ENCODE measurements around the gene MORC4. TPM values are rescaled to one million over a fixed set of nuclear protein-coding genes. Genes with fewer than 3 reads are reported as not detected.

The MORC4 gene
- total RNA-seq, 4 donors from 2014 or later: 5.0 to 10.0 (median 8.4) TPM

GRCh38 chrX:106948641-106949040 lies 51.4 kb downstream of the MORC4 start:
- Histone ChIP-seq H3K4me3 (no peak overlapping the region), H3K9me3 (no peaks in the 10 kb centered on the region), H3K27me3 (no peaks in the 10 kb centered on the region), H3K27ac (no peak overlapping the region), H3K4me1 (no peaks in the 10 kb centered on the region), H3K36me3 (no peaks in the 10 kb centered on the region)
- intact Hi-C loops (cut with DNase I; ENCODE audit: low total_unique reads): no loop called here
- no peak for DNase-seq
- ATAC-seq: no peak
- TF ChIP-seq CTCF (IDR thresholded peaks at IDR 0.05 in 4 of 5, conservative IDR thresholded peaks at IDR 0.05 in 1 of 5): no peak
- TF ChIP-seq POLR2A (IDR thresholded peaks at IDR 0.05): no peak
- in situ Hi-C loops (cut with MboI; ENCODE audit: low sequenced_read_pairs in 4 of 4): no loop called here

GRCh38 chrX:106946464-106946863 lies 53.5 kb downstream of the MORC4 start:
- intact Hi-C loops (cut with DNase I; ENCODE audit: low total_unique reads): no loop called here

DNA sequence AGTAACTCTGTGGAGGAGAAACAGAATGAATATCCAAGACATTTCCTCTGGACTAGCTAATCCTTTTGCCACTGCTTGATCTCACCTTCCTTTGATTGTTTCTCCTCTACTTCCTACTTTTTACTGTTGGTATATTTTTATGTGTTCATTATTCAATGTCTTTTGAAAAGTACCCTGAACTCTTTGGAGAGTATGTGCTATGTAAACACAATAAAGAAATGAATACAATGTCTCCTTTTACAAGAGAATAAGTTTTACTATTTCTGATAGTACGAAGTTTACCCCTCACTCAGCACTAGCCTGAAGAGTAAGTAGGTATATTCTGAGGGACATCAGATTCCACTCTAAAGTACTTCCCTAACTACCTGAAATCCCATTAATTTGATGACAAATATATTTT lies 59.9 kb downstream of the MORC4 start:
- Histone ChIP-seq H3K4me3 (no peak overlapping the region), H3K9me3 (no peaks in the 10 kb centered on the region), H3K27me3 (no peaks in the 10 kb centered on the region), H3K27ac (no peak overlapping the region), H3K4me1 (no peaks in the 10 kb centered on the region), H3K36me3 (no peaks in the 10 kb centered on the region)
- intact Hi-C loops (cut with DNase I; ENCODE audit: low total_unique reads): no loop called here
- in situ Hi-C loops (cut with MboI; ENCODE audit: low sequenced_read_pairs in 4 of 4): no loop called here
- DNase-seq (no peak), ATAC-seq (no peak)
- TF ChIP-seq POLR2A (IDR thresholded peaks at IDR 0.05): no peak

More at GRCh38 chrX:106946464-106946863, 53.5 kb downstream of the MORC4 start:
- TF ChIP-seq CTCF (IDR thresholded peaks at IDR 0.05 in 4 of 5, conservative IDR thresholded peaks at IDR 0.05 in 1 of 5) (no peak), POLR2A (IDR thresholded peaks at IDR 0.05) (no peak)
- in situ Hi-C loops (cut with MboI; ENCODE audit: low sequenced_read_pairs in 4 of 4): no loop called here
- no peaks in the 10 kb centered on the region for H3K27me3 ChIP-seq
- no peak overlapping the region for H3K27ac ChIP-seq
- H3K36me3 ChIP-seq: no peaks in the 10 kb centered on the region
- H3K4me3 ChIP-seq: no peak overlapping the region
- H3K9me3 ChIP-seq: no peaks in the 10 kb centered on the region
- H3K4me1 ChIP-seq: no peaks in the 10 kb centered on the region
- no peak for DNase-seq
- no peak for ATAC-seq

- H3K27ac ChIP-seq: no peak overlapping the region
- ATAC-seq (no peak), DNase-seq (no peak)
- H3K27me3 ChIP-seq: no peaks in the 10 kb centered on the region
- no peaks in the 10 kb centered on the region for H3K9me3 ChIP-seq
- no peak overlapping the region for H3K4me3 ChIP-seq
- no peaks in the 10 kb centered on the region for H3K36me3 ChIP-seq
- intact Hi-C loops (cut with DNase I; ENCODE audit: low total_unique reads): no loop called here
- H3K4me1 ChIP-seq: no peaks in the 10 kb centered on the region
- in situ Hi-C loops (cut with MboI; ENCODE audit: low sequenced_read_pairs in 4 of 4): no loop called here
- no peak for TF ChIP-seq CTCF (IDR thresholded peaks at IDR 0.05 in 4 of 5, conservative IDR thresholded peaks at IDR 0.05 in 1 of 5)
- TF ChIP-seq POLR2A (IDR thresholded peaks at IDR 0.05): no peak
Observed at GRCh38 chrX:106939566-106939965, 60.4 kb downstream of the MORC4 start.

- TF ChIP-seq CTCF (IDR thresholded peaks at IDR 0.05 in 4 of 5, conservative IDR thresholded peaks at IDR 0.05 in 1 of 5): no peak
- no peak for TF ChIP-seq POLR2A (IDR thresholded peaks at IDR 0.05)
- ATAC-seq (no peak), DNase-seq (no peak)
- no peaks in the 10 kb centered on the region for H3K4me1 ChIP-seq
- H3K4me3 ChIP-seq: no peak overlapping the region
- no peaks in the 10 kb centered on the region for H3K27me3 ChIP-seq
- H3K27ac ChIP-seq: no peak overlapping the region
- H3K9me3 ChIP-seq: no peaks in the 10 kb centered on the region
- intact Hi-C loops (cut with DNase I; ENCODE audit: low total_unique reads): no loop called here
- in situ Hi-C loops (cut with MboI; ENCODE audit: low sequenced_read_pairs in 4 of 4): no loop called here
- no peaks in the 10 kb centered on the region for H3K36me3 ChIP-seq
Observed at GRCh38 chrX:106936246-106936645, 63.8 kb downstream of the MORC4 start.
